ENCODE measurements around the gene MUC21.

GRCh38 chr6:31035862-31036497 is 52.5 kb downstream of the MUC21 start:
- TF ChIP-seq, protein P1, sequence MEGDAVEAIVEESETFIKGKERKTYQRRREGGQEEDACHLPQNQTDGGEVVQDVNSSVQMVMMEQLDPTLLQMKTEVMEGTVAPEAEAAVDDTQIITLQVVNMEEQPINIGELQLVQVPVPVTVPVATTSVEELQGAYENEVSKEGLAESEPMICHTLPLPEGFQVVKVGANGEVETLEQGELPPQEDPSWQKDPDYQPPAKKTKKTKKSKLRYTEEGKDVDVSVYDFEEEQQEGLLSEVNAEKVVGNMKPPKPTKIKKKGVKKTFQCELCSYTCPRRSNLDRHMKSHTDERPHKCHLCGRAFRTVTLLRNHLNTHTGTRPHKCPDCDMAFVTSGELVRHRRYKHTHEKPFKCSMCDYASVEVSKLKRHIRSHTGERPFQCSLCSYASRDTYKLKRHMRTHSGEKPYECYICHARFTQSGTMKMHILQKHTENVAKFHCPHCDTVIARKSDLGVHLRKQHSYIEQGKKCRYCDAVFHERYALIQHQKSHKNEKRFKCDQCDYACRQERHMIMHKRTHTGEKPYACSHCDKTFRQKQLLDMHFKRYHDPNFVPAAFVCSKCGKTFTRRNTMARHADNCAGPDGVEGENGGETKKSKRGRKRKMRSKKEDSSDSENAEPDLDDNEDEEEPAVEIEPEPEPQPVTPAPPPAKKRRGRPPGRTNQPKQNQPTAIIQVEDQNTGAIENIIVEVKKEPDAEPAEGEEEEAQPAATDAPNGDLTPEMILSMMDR (IDR thresholded peaks at IDR 0.05; ENCODE audit: insufficient read depth, low read length, poor library complexity, severe bottlenecking), result no peak
- no peak for TF ChIP-seq EZH2phosphoT487 (conservative IDR thresholded peaks at IDR 0.05; ENCODE audit: low read length)
